Measurements from ENCODE around the gene ZKSCAN4.

The ZKSCAN4 gene

DNA sequence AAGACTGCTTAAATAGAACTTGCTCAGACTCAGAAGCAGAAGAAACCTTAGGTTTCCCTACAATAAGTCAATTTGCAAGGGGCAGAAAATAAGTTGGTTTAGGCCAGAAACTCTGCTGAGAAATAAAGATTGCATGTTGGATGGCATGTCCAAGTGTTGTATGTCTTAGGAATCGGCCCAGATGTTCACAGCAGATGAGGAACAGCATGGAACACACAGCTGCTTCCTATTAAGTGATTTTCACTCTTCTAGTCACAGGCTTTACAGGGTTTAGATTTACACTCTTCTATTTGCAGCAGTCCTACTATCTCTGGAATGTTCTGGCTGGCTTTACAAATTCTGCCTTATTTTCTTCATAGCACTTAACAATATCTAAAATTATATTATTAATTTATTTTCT lies 3.2 kb downstream of the ZKSCAN4 start:
- no peak for DNase-seq (ENCODE audit: low spot score)

DNA sequence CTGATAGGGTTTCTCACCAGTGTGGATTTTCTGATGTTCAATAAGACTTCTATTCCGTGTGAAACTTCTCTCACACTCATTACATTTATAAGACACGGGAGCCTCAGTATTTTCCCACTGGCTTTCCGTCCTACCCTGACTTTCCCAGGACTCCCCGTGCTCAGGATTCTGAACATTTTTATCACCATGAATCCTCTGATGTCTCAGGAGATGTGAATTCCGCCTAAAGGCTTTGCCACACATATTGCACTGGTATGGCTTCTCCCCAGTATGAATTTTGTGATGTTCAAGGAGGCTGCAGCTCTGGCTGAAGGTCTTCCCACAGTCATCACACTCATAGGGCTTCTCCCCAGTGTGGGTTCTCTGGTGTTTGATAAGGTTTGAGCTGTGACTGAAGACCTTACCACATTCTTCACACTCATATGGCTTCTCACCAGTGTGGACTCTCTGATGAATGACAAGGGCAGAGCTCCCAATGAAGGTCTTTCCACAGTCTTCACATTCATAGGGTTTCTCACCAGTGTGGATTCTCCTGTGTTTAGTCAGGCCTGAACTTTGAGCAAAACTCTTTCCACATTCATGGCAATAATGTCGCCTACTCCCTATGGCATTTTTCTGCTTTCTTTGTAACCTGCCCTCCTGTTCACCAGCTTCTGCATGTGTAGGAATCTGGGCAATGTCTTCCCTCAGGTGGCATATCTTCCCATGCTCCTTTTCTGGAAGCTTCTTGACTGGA lies 6.7 kb downstream of the ZKSCAN4 start:
- no peak for DNase-seq (ENCODE audit: low spot score)

DNA sequence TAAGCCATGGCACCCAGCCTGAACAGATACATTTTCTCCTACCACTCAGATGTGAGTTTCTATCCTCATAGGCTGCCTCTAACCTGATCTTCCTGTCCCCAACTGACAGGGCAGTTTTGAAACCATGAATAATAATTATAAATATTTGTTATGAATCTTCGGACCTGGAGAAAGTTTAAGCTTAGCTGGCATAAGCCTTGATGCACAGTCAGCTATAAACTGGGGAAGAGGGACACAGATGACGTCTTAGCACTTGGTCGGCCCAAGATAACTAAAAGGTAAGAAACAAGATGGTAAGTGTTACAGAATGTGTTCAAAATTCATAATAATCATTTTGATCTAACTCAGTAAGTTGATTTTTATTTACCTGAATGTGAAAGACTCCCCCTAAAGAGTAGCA lies 8.1 kb downstream of the ZKSCAN4 start:
- no peak for DNase-seq (ENCODE audit: low spot score)

DNA sequence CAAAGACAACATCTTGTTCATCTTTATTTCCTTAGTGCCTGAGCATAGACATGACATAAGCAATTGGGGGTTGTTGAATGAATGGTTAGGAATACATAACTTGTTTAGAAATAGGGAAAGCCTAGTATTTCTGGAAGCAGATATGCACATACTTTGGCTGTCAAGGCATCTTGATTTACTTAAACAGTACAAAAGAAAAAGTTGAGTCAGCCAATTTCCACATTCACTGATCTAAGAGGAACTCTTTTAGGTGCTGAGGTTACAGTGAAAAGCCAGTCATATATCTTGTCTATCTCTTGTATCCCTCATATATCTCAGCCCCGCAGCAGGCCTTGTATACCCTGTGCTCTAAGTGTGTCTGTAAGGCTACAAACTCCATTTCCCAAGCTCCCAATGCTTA lies 11.6 kb downstream of the ZKSCAN4 start:
- no peak for DNase-seq (ENCODE audit: low spot score)

DNA sequence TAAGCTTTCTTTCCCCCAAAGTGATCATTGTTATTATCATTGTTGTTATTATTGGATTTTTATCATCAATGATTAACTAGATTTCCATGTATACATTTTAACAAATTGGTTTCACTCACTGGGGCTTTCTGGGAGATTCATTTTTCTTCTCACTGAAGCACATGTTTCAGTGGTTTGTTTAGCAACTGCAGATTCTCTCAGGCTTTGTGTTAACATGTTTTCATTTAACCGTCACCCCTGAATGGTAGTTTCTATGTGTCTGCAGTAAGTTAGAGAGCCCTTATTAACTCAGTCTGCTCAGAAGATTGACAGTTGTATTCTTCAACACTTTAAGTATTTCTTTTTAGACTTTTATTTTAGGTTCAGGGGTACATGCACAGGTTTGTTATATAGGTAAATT lies 12.4 kb downstream of the ZKSCAN4 start:
- DNase-seq (ENCODE audit: low spot score): no peak

DNA sequence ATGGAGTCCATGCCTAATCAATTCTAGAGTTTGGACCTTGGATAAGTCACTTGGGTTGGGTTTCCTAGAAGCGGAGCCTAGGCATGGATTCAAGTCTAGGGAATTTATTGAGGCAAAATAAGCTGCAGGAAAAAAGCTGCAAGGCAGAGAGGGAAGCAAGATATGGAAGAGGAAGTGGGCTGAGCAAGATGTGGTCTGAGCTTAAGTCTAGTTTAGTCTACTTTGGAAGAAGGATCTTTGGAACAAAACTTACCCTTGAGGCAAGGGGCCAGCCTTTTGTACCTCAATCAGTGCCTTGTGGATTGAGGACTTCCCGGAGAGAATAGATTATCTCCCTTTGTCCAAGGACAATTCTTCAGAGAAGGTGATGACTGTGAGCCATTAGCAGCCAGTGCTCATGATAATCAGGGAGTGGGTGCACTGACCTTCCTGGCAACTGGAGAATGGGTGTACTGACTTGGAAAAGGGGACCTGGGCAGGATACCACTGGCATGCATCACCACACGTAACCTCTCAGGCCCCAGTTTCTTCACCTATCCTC lies 16.1 kb downstream of the ZKSCAN4 start:
- DNase-seq (ENCODE audit: low spot score): no peak

DNA sequence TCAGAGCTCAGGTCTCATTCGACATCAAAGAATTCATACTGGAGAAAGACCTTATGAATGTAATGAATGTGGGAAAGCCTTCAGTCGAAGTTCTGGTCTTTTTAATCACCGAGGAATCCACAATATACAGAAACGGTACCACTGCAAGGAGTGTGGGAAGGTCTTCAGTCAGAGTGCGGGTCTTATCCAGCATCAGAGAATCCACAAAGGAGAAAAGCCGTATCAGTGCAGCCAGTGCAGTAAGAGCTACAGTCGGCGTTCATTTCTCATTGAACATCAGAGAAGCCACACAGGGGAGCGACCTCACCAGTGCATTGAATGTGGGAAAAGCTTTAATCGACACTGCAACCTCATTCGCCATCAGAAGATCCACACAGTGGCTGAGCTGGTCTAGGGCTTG lies 19.3 kb downstream of the ZKSCAN4 start:
- no peak for DNase-seq (ENCODE audit: low spot score)

DNA sequence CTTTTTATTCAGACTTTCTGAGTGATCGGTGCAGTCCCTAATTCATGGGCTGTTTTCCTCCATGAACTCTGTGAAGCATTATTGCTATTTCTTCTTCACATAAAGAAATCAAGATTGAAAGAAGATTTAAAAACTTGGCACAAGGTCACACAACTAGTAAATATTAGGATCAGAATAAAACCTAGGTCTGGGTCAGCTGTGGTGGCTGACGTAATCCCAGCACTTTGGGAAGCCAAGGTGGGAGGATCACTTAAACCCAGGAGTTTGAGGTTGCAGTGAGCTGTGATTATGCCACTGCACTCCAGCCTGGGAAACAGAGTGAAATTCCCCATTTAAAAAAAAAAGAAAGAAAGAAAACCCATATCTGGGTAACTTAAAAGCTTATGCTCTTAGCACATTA lies 25.6 kb downstream of the ZKSCAN4 start:
- no peak for DNase-seq (ENCODE audit: low spot score)

DNA sequence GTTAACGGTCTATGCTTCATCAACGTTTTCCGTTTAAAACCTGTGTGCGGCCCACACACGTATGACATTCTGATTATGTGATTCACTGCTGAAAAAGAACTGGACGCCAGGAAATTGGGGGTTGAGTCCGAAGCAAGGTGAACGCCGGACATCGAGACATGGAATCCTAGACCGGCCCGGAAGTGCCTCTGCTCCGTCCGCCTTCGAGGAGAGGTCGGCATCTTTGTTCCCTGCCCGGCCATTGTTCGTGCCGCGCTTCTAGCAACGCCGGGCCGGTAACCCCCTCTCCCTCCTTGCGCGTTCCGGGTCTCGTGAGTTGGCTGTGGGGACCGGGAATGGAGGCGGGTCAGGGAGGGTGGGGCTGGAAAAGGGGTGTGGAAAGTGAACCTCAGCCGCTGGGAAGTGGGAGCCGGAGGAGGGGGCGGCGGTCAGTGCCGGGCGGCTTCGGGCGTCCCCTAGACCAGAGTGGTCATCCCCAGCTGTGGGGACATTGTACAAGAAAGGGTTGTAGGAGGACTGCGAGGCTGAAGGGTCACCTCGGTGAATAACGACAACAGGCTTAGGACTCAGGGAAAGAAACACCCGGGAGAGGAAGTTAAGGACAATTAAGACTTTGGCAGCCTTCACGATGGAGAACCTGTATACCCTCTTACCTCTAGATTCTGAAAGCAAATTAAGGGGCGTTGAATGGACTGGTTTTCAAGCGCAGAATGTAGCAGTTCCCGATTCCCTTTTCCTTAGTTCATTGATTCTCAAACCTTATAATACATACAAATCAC lies 26.8 kb downstream of the ZKSCAN4 start, which contains the start of gene ZSCAN9:
Gene ZSCAN9 (plus strand): TSS at position 220 of the 779 bp plus-strand sequence. CDS start 1,810 bp downstream, outside the sequence.
- peak; percentile 98 for DNase-seq (ENCODE audit: low spot score)

DNA sequence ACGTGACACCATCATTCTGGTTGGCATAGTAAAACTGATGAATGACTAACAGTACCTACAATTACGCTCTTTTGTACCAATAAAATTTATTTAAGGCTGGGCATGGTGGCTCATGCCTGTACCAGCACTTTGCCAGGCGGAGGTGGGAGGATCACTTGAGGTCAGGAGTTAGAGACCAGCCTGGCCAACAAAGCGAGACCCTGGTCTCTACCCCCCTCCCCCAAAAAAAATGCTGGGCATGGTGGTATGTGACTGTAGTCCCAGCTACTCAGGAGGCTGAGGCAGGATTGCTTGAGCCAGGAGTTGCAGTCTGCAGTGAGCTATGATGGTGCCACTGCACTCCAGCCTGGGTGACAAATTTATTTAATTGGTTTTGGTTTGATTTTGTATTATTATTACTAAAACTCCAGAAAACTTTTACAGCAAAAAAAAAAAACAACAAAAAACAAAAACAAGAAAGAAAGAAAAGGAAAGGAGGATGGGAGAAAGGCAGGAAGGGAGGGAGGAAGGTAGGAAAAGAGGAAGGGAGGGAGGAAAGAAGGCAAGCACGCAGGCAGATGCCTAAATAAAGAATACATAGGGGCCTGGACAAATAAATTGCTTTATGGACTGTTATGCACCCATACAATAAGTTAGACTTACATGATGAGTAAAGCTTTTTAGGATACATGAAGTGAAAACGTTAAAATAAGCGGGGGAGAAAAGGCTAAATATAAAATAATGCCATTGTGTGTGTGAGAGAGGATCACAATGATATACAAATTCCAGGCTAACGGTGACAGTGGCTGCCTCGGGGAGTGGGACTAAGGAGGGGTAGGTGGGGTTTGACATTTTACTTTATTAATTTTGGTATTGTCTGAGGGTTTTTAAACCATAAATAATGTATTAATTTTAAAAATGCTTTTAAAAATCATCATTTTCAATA lies 27.7 kb downstream of the ZKSCAN4 start:
- DNase-seq (ENCODE audit: low spot score): no peak

DNA sequence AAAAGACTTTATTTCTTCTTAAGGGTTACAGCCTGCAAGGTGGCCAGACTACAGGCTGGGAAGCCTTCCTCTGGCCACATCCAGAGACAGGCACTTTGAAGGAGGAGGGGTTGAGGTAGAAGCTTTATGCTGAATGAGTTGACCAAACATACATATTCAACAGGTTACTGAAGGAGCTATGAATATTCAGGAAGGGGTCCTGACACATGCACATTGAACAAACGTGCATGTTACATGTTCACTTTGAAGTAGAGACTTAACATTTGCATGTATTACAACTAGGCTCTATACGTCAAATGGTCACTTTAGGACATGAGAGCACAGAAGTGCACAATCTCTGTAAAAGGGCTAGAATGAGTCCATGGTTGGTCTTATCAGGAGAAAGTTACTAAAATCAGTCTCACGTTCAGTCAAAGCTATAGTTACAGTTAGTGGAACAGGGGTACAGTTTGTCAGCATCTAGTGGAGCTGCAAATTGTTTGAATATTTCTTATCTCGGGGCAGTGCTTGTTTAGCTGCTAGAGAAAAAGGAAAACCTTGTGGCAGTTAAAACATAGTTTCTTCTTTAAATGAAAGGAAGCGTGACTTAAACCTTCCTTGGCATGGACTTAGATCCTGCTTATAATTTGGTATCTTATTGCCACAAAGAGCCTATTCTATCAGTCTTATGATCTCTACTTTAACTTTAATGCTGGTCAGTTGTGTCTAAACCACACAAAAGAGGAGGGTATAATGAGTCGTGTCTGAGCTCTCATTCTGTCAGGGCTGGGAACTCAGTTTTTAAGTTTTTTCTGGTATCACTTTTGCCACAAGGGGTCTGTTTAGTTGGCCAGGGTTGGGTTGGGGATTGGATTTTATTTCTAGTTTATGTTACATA lies 31.6 kb downstream of the ZKSCAN4 start:
- peak; percentile 30 for DNase-seq (ENCODE audit: low spot score)

DNA sequence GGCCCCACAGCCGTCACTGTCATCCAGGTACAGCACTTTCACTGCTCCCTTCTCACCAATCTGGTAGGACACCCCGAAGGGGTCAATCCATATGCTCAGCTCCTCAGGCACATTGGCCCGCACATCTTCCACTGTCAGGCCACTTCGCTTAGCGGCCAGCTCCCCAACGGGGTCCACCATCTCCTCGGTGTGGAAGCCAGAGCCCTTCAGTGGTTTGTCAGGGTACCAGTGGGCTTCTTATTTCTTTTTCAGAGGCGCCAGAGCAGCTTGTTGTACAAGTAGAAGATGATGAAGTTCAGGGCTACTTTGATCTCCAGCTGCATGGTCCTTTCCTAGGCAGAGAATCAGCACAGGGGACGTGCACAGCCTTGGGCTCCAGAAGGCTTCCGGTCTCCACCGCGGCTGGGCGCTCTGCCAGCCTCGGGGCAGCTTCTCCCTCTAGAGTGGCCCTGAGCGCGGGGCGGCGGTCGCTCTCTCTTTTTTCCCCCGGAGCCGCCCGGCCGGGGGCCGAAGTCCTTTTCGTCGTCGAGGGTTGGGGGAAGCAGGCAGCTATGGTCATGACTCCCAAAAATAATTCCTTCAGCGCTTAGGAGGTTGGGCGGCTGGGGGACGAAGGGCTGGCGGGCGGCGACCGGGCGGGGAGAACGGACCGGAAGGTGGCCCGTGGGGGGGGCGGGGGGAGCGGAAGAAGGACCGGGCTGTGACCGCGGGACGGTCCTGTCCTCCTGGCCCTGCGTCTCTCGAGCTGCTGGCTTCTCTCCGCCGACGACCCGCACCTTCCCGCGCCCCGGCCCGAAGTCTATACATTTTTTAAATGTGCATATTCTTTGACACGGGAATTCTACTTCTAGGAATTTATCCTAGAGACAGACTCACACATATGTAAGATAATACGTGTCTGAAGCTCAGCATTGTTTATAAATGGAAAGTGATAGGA lies 33.5 kb downstream of the ZKSCAN4 start:
- DNase-seq (ENCODE audit: low spot score): peak; percentile 78

DNA sequence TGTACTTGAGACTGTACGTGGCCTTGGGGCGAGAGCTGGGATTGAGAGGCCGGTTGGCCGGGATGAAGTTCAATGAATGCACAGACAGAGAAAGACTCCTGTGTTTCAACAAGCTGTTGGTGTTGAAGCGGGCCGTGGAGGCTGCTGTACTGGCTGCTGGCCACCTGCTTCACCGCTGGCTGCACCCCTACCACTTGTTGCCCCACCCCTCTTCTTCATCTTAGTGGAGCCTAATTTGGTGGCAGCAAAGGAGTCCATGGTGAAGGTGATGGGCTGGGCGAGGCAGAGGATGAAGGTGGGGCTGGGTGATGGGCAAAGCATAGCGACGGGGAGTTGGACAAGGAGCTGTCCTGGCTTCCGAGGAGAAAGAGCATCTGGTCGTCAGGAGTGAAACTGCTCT lies 34.2 kb downstream of the ZKSCAN4 start:
- no peak for DNase-seq (ENCODE audit: low spot score)

DNA sequence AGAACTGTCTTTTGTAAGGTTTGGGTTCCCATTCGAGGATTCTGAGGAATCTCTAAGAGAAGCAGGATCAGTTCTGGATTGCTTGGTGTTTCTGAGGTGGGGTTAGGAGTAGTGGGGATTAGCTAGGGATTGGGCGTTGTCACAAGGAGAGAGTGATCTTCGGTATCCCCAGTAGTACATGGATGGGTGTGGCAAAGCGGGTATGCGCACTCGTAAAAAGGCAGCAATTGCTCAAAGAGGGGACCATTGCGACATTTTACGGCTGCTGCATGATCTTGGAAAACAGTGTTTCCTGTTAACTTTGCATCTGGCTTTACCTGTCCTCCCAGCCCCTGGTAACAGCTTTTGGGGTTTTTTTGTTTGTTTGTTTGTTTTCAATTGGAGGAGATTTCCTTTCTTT lies 36.6 kb downstream of the ZKSCAN4 start:
- DNase-seq (ENCODE audit: low spot score): peak; percentile 85

DNA sequence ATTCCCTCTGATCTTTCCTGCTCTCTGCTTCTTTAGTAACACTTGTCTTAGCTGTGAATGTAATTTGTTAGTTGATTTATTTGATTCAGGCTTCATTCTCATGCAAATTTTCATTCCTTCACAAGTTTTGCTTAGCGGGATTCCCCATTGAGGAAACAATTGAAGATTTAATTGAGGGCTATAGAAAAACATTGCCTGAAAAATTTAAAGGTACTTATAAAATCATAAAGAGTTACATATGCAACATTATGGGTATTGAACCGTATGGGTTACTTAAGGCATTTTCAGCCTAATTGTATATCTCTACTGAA lies 38.9 kb downstream of the ZKSCAN4 start:
- DNase-seq (ENCODE audit: low spot score): no peak

DNA sequence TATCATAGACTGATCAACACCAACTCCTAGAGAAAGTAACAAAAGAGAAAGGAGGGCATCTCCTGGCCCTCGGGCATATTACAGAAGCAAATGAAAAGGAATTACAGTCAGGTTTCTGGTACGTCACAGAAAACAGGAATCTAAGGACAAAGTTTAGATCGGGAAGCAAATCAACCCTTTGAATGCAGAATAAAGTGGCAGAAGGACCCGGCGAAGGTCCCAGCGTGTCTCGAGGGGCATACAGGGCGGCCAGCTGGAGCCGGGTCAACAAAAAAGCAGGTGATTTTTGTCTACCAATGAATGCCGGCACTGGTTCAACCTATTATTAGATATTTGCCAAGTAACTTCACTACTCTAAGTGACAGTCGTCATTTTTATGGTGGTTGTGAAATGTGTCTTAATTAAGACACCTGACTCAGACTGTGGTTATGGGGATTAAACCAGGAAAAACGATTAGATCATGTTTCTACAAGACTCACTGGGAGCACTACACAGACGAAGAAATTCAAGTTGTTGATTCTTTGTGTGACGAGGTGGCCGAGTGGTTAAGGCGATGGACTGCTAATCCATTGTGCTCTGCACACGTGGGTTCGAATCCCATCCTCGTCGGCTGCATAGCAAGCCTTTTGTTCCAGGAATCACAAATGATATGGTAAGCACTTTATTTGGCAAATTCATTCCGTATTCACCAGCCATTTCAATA lies 39.4 kb downstream of the ZKSCAN4 start:
- DNase-seq (ENCODE audit: low spot score): peak; percentile 96

DNA sequence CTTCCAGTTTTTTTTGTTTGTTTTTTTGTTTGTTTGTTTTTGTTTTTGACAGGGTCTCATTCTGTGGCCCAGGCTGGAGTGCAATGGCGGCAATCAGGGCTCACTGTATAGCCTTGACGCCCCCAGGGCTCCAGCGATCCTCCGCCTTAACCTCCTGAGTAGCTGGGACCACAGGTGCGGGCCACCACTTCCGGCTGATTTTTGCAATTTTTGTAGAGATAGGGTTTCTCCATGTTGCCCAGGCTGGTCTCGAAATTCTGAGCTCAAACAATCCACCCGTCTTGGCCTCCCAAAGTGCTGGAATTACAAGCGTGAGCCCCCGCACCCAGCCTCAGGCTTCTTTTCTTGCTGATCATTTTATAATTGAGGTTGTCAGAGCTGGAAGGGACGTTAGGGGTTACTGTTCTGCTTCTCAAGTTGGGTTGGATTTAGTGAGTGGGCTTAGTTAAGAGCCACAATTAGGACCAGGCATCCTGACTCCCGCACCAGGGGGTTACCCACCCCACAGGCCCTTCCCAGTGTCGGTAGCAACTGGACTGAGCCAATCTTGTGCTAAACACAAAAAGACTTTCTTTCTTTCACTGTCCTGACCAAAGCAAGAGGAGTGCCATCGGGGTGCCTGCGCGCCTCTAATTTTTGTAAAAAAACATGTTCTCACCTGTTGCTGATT lies 40.1 kb downstream of the ZKSCAN4 start:
- DNase-seq (ENCODE audit: low spot score): no peak

DNA sequence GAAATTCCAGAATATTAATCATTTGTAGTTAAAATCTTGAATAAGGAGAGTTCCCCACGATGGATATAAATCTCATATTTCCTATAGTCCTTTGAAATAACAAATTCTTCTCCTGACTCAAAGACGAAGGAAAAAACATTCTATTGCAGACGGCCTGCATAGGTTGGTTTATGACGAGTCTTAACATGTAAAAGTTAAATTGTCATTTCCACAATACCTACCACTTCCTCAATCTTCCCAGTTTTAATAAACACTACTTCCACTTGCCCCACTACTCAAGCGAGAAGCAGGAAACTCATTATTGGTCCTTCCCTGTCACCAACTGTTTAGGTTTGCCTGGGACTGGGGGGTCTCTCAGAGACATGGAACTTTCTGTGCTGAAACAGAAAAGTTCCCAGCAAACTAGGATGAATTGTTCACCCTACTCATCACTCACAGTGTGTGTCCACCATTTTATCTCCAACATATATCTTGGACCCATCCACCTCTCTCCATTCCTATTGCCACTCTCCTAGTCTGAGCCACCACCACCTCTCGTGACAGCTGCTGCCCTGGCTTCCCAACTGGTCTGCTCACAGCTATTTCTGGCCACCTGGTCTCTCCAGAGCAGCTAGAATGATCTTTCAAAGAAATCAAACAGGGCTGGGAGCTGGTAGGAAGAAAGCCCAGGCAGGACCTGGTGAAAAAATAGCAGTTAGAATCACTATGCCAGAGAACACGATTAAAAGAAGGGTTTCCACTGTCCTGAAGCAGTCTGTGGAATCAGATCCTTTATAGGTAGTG lies 42.1 kb downstream of the ZKSCAN4 start:
- no peak for DNase-seq (ENCODE audit: low spot score)

Data from RKO (cell line).